Ovary (tissue), 9 donors: ENCODE measurements around the gene SNX2. TPM values are rescaled to one million over a fixed set of nuclear protein-coding genes. Genes with fewer than 3 reads are reported as not detected.

Experiments used
- DNase-seq, 5 donors: peaks; one replicate each; pipeline ENCODE4 v3.0.0-alpha.2; 2019 to 2020
- H3K27ac ChIP-seq, 2 donors: fragments of 200-600 bp; one replicate each; pipeline versions ENCODE4 v1.5.1 to v1.8.0; 2019 to 2022
- H3K27me3 ChIP-seq: fragments of 200-600 bp; one replicate; pipeline ENCODE4 v1.8.0; 2022
- H3K36me3 ChIP-seq: fragments of 200-600 bp; sonication (generic); one replicate; pipeline ENCODE4 v1.5.1; 2019
- H3K4me1 ChIP-seq: one replicate; pipeline ENCODE4 v1.8.1; 2013; ENCODE audit warnings: mild to moderate bottlenecking, moderate library complexity; ENCODE audit not compliant: insufficient read depth
- H3K4me3 ChIP-seq: fragments of 200-600 bp; sonication (generic); one replicate; pipeline ENCODE4 v1.5.1; 2017
- H3K9me3 ChIP-seq, 2 donors: fragments of 200-600 bp in 1 of 2; sonication (generic) in 1 of 2; one replicate each; pipeline versions ENCODE4 v1.5.1 to v1.8.1; 2013 to 2019; ENCODE audit warnings: mild to moderate bottlenecking in 1 of 2, moderate library complexity in 1 of 2
- CTCF ChIP-seq, 3 donors: fragments of 450-650 bp in 2 of 3; fragments of 200-600 bp in 1 of 3; IDR thresholded peaks; one replicate each; pipeline versions ENCODE4 v1.5.1 to v1.8.0; 2016 to 2022; ENCODE audit warnings: antibody characterized with exemption in 3 of 3, mild to moderate bottlenecking in 1 of 3
- EP300 ChIP-seq: sonication (generic); formaldehyde crosslinking; IDR thresholded peaks from one replicate; pipeline ENCODE4 v1.6.1; 2017; ENCODE audit warnings: antibody characterized with exemption
- POLR2A ChIP-seq: fragments of 450-650 bp; IDR thresholded peaks from one replicate; pipeline ENCODE4 v1.6.1; 2017; ENCODE audit warnings: antibody characterized with exemption, mild to moderate bottlenecking, moderate library complexity
- WGBS, 3 donors: extraction: QIAGEN DNeasy Blood & Tissue Kit in 1 of 3; methylation state at CpG; one replicate each; pipeline versions ENCODE4 v1.1.5 to v1.1.7; 2013 to 2017; 5-methylcytosine and 5-hydroxymethylcytosine counted together
- intact Hi-C, 4 donors: fragments of 100-400 bp; cut with DNase I; formaldehyde crosslinking; loops; one replicate each; pipeline versions ENCODE4 v1.11.0 to v1.15.1; 2022 to 2023
- polyA plus RNA-seq, 2 donors: library from polyadenylated mRNA; stranded (reverse); fragments of 200-250 nt in 1 of 2; fragments of 350-450 nt in 1 of 2; fragmentation: Illumina TruSeq in 1 of 2; extraction: RNeasy Lipid Tissue Mini Kit (QIAGEN cat#74804) in 1 of 2; gene quantifications; one replicate each; pipeline ENCODE4 v1.2.3, GENCODE V29; 2013 to 2014
- total RNA-seq, 7 donors: library from RNA; depleted of rRNA in 2 of 7; stranded (reverse); fragments of >200 nt in 2 of 7; fragmentation: NEBNext Ultra II Directional in 3 of 7; extraction: Animal tissue kit (Norgen Biotek cat#: 25700) in 3 of 7; gene quantifications; one replicate each; pipeline versions ENCODE4 v1.1.0 to v1.2.4, GENCODE V29; 2016 to 2023
- donor health status: DM: no; HTN: no; CAD: no; lungs with moderate emphysema.
- donor health status: DM: no; HTN: no; CAD: no.
- donor health status: Bipolar disorder and iron deficiency.
- donor health status: DM: yes; HTN: yes; CAD: no.
- donor health status: DM: no; HTN: no; CAD: no.
- donor health status: DM: yes; HTN: yes; CAD: no.

SNX2 gene
- total and polyA plus RNA-seq, 9 donors: 40.9 to 91.1 (median 76.5) TPM

GRCh38 chr5:122863721-122864120, 88.8 kb downstream of the SNX2 start:
- Histone ChIP-seq H3K36me3 (no peaks in the 10 kb centered on the region), H3K4me1 (no peaks in the 10 kb centered on the region), H3K9me3 (no peaks in the 10 kb centered on the region), H3K27ac (no peak overlapping the region), H3K4me3 (no peak overlapping the region), H3K27me3 (no peaks in the 10 kb centered on the region)
- intact Hi-C loops: no loop called here
- WGBS, 3 donors: 94 to 98% (median 95%) methylated on average over 4 of the region's 4 CpGs
- no peak for DNase-seq
- TF ChIP-seq POLR2A (no peak), EP300 (no peak), CTCF (IDR thresholded peaks at IDR 0.05) (no peak)

GRCh38 chr5:122864400-122864799, 89.5 kb downstream of the SNX2 start:
- TF ChIP-seq POLR2A (no peak), EP300 (no peak), CTCF (IDR thresholded peaks at IDR 0.05) (no peak)
- intact Hi-C loops: no loop called here
- H3K9me3 ChIP-seq: no peaks in the 10 kb centered on the region
- H3K36me3 ChIP-seq: no peaks in the 10 kb centered on the region
- H3K4me3 ChIP-seq: no peak overlapping the region
- no peak overlapping the region for H3K27ac ChIP-seq
- no peaks in the 10 kb centered on the region for H3K4me1 ChIP-seq
- 83 to 91% (median 90%) methylated on average over 6 of the region's 6 CpGs for WGBS, 3 donors
- H3K27me3 ChIP-seq: no peaks in the 10 kb centered on the region
- no peak for DNase-seq

- intact Hi-C loops: no loop called here
- Histone ChIP-seq H3K36me3 (no peaks in the 10 kb centered on the region), H3K27ac (no peak overlapping the region), H3K4me3 (no peak overlapping the region), H3K4me1 (no peaks in the 10 kb centered on the region), H3K9me3 (no peaks in the 10 kb centered on the region), H3K27me3 (no peaks in the 10 kb centered on the region)
- no peak for DNase-seq
- 14 to 19% (median 15%) methylated on average over 1 of the region's 1 CpG for WGBS, 3 donors
- no peak for TF ChIP-seq EP300
- TF ChIP-seq POLR2A: no peak
- TF ChIP-seq CTCF (IDR thresholded peaks at IDR 0.05): no peak
These were observed 90.0 kb downstream of the SNX2 start for GRCh38 chr5:122864842-122865241.

- intact Hi-C loops: no loop called here
- Histone ChIP-seq H3K36me3 (no peaks in the 10 kb centered on the region), H3K9me3 (no peaks in the 10 kb centered on the region), H3K4me3 (no peak overlapping the region), H3K27ac (no peak overlapping the region), H3K27me3 (no peaks in the 10 kb centered on the region), H3K4me1 (peaks cover 5% of the 10 kb centered on the region)
- DNase-seq: no peak
- WGBS, 3 donors: 51 to 68% (median 61%) methylated on average over 7 of the region's 7 CpGs
- TF ChIP-seq POLR2A (no peak), EP300 (no peak), CTCF (IDR thresholded peaks at IDR 0.05) (no peak)
These were observed 95.5 kb downstream of the SNX2 start for GRCh38 chr5:122870219-122870856.
